ENCODE results near the gene CPNE6.

GRCh38 chr14:24052656-24053547, 18.5 kb upstream of the CPNE6 start:
- TF ChIP-seq CTCF (IDR thresholded peaks at IDR 0.05 in 4 of 5, conservative IDR thresholded peaks at IDR 0.05 in 1 of 5) (no peak), POLR2A (IDR thresholded peaks at IDR 0.05) (no peak)
